Muscle of leg (tissue), 11 donors: Measurements from ENCODE around the gene MAML3. TPM values are rescaled to one million over a fixed set of nuclear protein-coding genes. Genes with fewer than 3 reads are reported as not detected.

Experiments
- DNase-seq: peaks from one replicate; pipeline ENCODE4 v3.0.0; 2013
- H3K27ac ChIP-seq: one replicate; pipeline ENCODE4 v1.5.1; 2013; ENCODE audit warnings: mild to moderate bottlenecking, low read length, control low read depth
- H3K27me3 ChIP-seq: one replicate; pipeline ENCODE4 v1.6.1; 2013; ENCODE audit warnings: low read length; ENCODE audit not compliant: control insufficient read depth, insufficient read depth
- H3K36me3 ChIP-seq: one replicate; pipeline ENCODE4 v1.6.1; 2013; ENCODE audit warnings: low read length; ENCODE audit not compliant: control insufficient read depth, insufficient read depth
- H3K4me1 ChIP-seq: one replicate; pipeline ENCODE4 v1.6.1; 2013; ENCODE audit warnings: low read length; ENCODE audit not compliant: control insufficient read depth, insufficient read depth
- H3K4me3 ChIP-seq: one replicate; pipeline ENCODE4 v1.5.1; 2013; ENCODE audit warnings: low read length, control low read depth
- H3K9me3 ChIP-seq: replicated peaks from 2 replicates; pipeline ENCODE4 v1.6.1; 2013; ENCODE audit warnings: low read depth, low read length; ENCODE audit not compliant: control insufficient read depth
- WGBS: methylation state at CpG from one replicate; pipeline ENCODE4 v1.1.5; 2013; ENCODE audit warnings: missing lambda C conversion rate; ENCODE audit not compliant: insufficient coverage; 5-methylcytosine and 5-hydroxymethylcytosine counted together
- polyA plus RNA-seq, 8 donors: library from polyadenylated mRNA; unstranded; fragments of 120-200 nt; gene quantifications; one replicate each; pipeline versions ENCODE4 v1.2.1 to v1.2.3, GENCODE V29; 2013; ENCODE audit warnings: inconsistent platforms in 1 of 8, low replicate concordance in 1 of 8; ENCODE audit not compliant: insufficient read length in 8 of 8, insufficient read depth in 1 of 8
- total RNA-seq: library from RNA; stranded (reverse); fragments of 120-200 nt; gene quantifications from one replicate; pipeline ENCODE4 v1.2.4, GENCODE V29; 2013

The MAML3 gene
- total and polyA plus RNA-seq, 9 donors: 3.0 to 5.5 (median 5.0) TPM

- H3K4me1 ChIP-seq: peaks cover 2% of the 10 kb centered on the region
- H3K4me3 ChIP-seq: no peak overlapping the region
- no peak overlapping the region for H3K27ac ChIP-seq
- 52% methylated on average over 3 of the region's 3 CpGs for WGBS
- DNase-seq: no peak
- no peaks in the 10 kb centered on the region for H3K27me3 ChIP-seq
- no peaks in the 10 kb centered on the region for H3K9me3 ChIP-seq
- no peaks in the 10 kb centered on the region for H3K36me3 ChIP-seq
Measured at GRCh38 chr4:140066031-140066930, 87.7 kb downstream of the MAML3 start.

- Histone ChIP-seq H3K27me3 (no peaks in the 10 kb centered on the region), H3K9me3 (no peaks in the 10 kb centered on the region), H3K27ac (no peak overlapping the region), H3K4me3 (no peak overlapping the region), H3K4me1 (no peaks in the 10 kb centered on the region), H3K36me3 (no peaks in the 10 kb centered on the region)
- 83% methylated on average over 1 of the region's 2 CpGs for WGBS
- DNase-seq: no peak
Measured at GRCh38 chr4:140065393-140065792, 88.6 kb downstream of the MAML3 start.

GRCh38 chr4:140061659-140062289 lies 92.2 kb downstream of the MAML3 start:
- Histone ChIP-seq H3K27me3 (no peaks in the 10 kb centered on the region), H3K27ac (no peak overlapping the region)

GRCh38 chr4:140061194-140061593 lies 92.8 kb downstream of the MAML3 start:
- H3K9me3 ChIP-seq: no peaks in the 10 kb centered on the region
- no CpG with 5 or more reads among the region's 4 CpGs for WGBS
- H3K27me3 ChIP-seq: no peaks in the 10 kb centered on the region
- no peak for DNase-seq
- H3K4me1 ChIP-seq: no peaks in the 10 kb centered on the region
- no peak overlapping the region for H3K4me3 ChIP-seq
- H3K27ac ChIP-seq: no peak overlapping the region
- H3K36me3 ChIP-seq: no peaks in the 10 kb centered on the region

More at GRCh38 chr4:140061659-140062289, 92.2 kb downstream of the MAML3 start:
- no peaks in the 10 kb centered on the region for H3K36me3 ChIP-seq
- no peak overlapping the region for H3K4me3 ChIP-seq
- no peak for DNase-seq
- 60% methylated on average over 1 of the region's 3 CpGs for WGBS
- H3K4me1 ChIP-seq: no peaks in the 10 kb centered on the region
- H3K9me3 ChIP-seq: no peaks in the 10 kb centered on the region

GRCh38 chr4:140059159-140059558 lies 94.8 kb downstream of the MAML3 start:
- WGBS: no CpG with 5 or more reads among the region's 1 CpG
- Histone ChIP-seq H3K36me3 (no peaks in the 10 kb centered on the region), H3K27ac (no peak overlapping the region), H3K27me3 (no peaks in the 10 kb centered on the region), H3K4me1 (no peaks in the 10 kb centered on the region), H3K9me3 (no peaks in the 10 kb centered on the region), H3K4me3 (no peak overlapping the region)
- DNase-seq: peak; percentile 25

- no peak for DNase-seq
- WGBS: no CpG with 5 or more reads among the region's 2 CpGs
- Histone ChIP-seq H3K4me3 (no peak overlapping the region), H3K27ac (no peak overlapping the region), H3K9me3 (no peaks in the 10 kb centered on the region), H3K27me3 (no peaks in the 10 kb centered on the region), H3K36me3 (no peaks in the 10 kb centered on the region), H3K4me1 (no peaks in the 10 kb centered on the region)
Measured at GRCh38 chr4:140057701-140058100, 96.3 kb downstream of the MAML3 start.

GRCh38 chr4:140056015-140056414 lies 98.0 kb downstream of the MAML3 start:
- Histone ChIP-seq H3K4me1 (no peaks in the 10 kb centered on the region), H3K27ac (no peak overlapping the region), H3K4me3 (no peak overlapping the region), H3K27me3 (no peaks in the 10 kb centered on the region), H3K36me3 (no peaks in the 10 kb centered on the region), H3K9me3 (no peaks in the 10 kb centered on the region)
- WGBS: no CpG with 5 or more reads among the region's 3 CpGs
- DNase-seq: no peak

GRCh38 chr4:140054861-140055260 lies 99.1 kb downstream of the MAML3 start:
- Histone ChIP-seq H3K4me3 (no peak overlapping the region), H3K27ac (no peak overlapping the region), H3K9me3 (no peaks in the 10 kb centered on the region), H3K27me3 (no peaks in the 10 kb centered on the region), H3K4me1 (no peaks in the 10 kb centered on the region), H3K36me3 (no peaks in the 10 kb centered on the region)
- no CpG with 5 or more reads among the region's 1 CpG for WGBS
- no peak for DNase-seq

GRCh38 chr4:140053185-140053584 lies 100.8 kb downstream of the MAML3 start:
- Histone ChIP-seq H3K4me1 (peaks cover 7% of the 10 kb centered on the region), H3K27me3 (no peaks in the 10 kb centered on the region), H3K36me3 (no peaks in the 10 kb centered on the region), H3K4me3 (no peak overlapping the region), H3K27ac (no peak overlapping the region), H3K9me3 (no peaks in the 10 kb centered on the region)
- WGBS: 51% methylated on average over 4 of the region's 4 CpGs
- DNase-seq: no peak

- Histone ChIP-seq H3K36me3 (no peaks in the 10 kb centered on the region), H3K27ac (no peak overlapping the region), H3K27me3 (no peaks in the 10 kb centered on the region), H3K4me3 (no peak overlapping the region), H3K4me1 (peaks cover 9% of the 10 kb centered on the region), H3K9me3 (no peaks in the 10 kb centered on the region)
- peak; percentile 44 for DNase-seq
- WGBS: no CpG with 5 or more reads among the region's 3 CpGs
Measured at GRCh38 chr4:140052050-140052449, 101.9 kb downstream of the MAML3 start.
